HG03103 (cell line): ENCODE measurements around the gene MMAB.
"Not testable (repeated sequence)": the region's sequence is repeated elsewhere in the genome, so short reads cannot be mapped to it uniquely, and the experiment has no call there.

Source experiments
- ATAC-seq: cut with Tn5 transposase; IDR thresholded peaks from one replicate; pipeline ENCODE4 v1.9.1; 2021; ENCODE audit warnings: low read depth; ENCODE audit not compliant: unreplicated experiment

MMAB gene

DNA sequence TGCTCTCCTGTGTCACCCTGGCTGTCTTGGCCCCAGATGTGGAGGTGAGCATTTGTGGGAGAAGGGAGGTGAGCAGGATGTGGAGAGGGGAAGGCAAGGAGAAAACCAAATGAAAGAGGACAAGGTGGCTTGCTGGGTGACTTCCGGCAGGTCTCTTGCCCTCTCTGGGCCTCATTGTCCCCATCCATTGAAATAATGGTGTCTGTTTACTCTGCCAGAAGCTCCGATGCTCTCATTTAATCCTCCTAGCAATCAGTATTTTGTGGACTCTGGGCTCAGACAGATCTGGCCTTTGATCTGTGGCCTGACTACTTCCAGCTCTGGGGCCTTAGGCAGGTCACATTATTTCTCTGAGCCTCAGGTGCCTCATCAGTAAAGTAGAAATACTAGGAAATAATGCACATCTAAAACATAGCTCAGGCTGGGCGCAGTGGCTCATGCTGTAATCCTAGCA is 30.9 kb upstream of the MMAB start:
- no peak for ATAC-seq

GRCh38 chr12:109602132-109602531 is 28.8 kb upstream of the MMAB start:
- not testable (repeated sequence) for ATAC-seq

DNA sequence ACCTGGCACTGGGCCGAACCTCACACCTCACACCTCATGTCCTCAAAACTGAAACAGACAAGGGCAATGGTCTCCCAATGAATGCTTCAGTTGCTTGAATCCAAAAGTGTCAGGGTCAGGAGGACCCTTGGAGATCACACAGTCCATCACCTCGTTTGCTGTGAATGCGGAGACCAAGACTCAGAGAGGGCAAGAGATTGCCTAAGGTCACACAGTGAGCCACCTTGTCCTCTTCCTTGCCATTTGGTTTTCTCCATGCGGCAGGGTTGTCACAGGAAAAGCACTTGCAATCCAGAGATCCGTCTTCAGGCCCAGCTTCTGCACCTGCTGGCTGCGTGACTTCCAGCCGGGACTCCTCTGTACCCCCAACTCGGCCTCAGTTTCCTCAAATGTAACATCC is 28.3 kb upstream of the MMAB start:
- no peak for ATAC-seq

- no peak for ATAC-seq
These were observed 27.7 kb upstream of the MMAB start for GRCh38 chr12:109600995-109601394.

GRCh38 chr12:109600481-109600880 is 27.2 kb upstream of the MMAB start:
- no peak for ATAC-seq

- ATAC-seq = no peak
These were observed 25.8 kb upstream of the MMAB start for GRCh38 chr12:109599087-109599486.

- no peak for ATAC-seq
These were observed 25.1 kb upstream of the MMAB start for GRCh38 chr12:109598428-109598854.

DNA sequence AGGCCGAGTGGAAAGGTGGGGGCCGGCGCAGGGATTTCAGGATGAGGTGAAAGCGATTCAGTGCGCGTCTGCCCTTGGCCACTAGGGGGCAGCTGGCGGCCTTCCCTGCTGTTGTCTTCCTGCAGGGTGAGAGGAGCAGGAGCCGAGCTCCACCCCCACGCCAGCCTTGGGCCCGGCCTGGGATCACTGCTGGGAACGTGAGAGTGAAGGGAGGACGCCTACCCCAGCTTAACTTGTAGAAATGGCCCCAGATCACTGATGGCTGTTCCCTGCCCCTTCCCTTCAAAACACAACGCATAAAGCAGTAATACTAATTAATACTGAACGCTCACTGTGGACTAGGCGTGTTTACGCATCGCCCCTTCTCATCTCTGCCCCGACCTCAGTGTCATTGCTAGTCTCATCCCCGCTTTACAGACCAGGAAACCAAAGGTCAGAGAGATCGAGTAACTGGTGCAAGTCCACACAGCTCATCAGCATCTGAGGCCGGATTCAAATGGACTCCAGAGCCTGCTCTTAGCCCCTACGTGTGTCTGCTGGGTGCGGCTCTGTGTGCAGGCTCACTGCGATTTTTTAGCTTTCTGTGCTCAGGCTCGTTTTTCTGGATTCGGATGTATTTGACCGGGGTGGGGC is 24.6 kb upstream of the MMAB start:
- ATAC-seq = no peak

GRCh38 chr12:109597414-109597794 is 24.1 kb upstream of the MMAB start:
- ATAC-seq = no peak

- no peak for ATAC-seq
These were observed 23.3 kb upstream of the MMAB start for GRCh38 chr12:109596418-109597244.

- no peak for ATAC-seq
These were observed 22.1 kb upstream of the MMAB start for GRCh38 chr12:109595321-109595902.

GRCh38 chr12:109594556-109595317 is 21.4 kb upstream of the MMAB start:
- ATAC-seq = no peak

- ATAC-seq = no peak
These were observed 19.6 kb upstream of the MMAB start for GRCh38 chr12:109592905-109593272.

DNA sequence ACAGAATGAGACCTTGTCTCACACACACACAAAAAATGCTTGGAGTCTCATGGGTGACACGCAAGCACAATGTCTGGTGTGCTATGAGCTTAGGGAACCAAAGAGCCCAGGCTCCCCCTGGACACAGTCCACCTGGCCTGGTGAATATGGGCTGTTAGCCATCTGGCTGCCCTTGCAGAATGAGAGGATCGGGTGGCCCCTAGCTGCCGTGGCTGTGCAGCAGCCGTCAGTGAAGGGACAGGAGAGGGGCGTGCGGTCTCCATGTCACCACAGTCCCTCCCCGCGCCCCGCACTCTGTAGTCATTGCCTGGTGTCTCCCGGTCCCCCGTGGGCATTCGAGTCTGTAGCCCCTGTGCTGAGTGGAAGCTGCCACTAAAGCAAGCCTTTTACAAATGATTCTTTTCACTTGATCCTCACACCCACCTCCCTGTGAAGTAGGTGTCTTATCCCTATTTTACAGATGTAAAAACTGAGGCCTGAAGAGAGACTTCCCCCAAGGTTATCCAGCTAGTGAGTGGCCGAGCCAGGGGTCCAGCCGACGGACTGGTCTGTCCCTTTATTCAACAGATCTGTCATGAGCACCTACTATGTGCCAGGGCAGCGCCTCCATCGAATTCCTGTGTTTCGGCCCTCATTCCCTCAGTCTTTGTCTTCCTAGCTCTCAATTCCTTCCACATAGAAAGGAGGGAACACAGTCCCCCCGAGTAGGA is 19.0 kb upstream of the MMAB start:
- no peak for ATAC-seq

DNA sequence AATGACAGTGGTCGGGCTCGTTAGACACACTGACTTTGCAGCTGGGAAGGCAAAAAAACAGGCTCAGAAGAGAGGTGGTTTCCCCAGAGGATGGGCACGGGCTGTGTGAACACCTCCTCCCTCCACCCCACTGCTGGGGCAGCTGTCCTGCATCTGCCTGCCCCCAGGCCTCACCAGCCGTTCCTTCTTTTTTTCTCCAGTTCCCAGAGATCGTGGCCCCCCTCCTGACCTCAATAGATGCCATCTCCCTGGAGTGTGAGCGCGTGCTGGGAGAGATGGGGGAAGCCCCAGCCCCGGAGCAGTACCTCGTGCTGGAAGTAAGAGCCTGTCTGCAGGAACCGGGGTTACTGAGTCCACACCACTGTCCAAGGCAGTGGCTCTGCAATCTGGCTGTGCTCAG is 17.7 kb upstream of the MMAB start:
- ATAC-seq = no peak

- ATAC-seq = no peak
These were observed 17.3 kb upstream of the MMAB start for GRCh38 chr12:109590566-109590965.

- ATAC-seq = no peak
These were observed 16.5 kb upstream of the MMAB start for GRCh38 chr12:109589691-109590245.

DNA sequence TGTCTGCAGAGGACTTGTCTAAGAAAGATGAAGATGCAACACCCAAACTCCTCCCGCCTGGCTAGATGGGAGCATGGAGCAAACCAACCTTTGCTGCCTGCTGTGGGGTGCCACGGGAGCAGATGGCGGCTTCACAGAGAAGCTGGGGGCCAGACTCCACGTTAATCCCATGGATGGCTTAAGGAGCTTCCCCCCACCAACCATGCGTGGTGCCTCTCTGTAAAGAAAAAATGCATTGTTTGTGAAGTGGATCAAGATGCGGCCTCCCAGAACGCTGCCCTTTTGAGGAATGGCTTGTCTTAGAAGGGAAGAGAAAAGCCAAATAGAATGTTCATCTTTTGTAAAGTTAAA is 15.9 kb upstream of the MMAB start:
- ATAC-seq = no peak

- ATAC-seq = no peak
These were observed 15.3 kb upstream of the MMAB start for GRCh38 chr12:109588461-109589239.
